NCI-H1092 (cell line): ENCODE results near the gene ADIG.
"Not testable (repeated sequence)": the region's sequence is repeated elsewhere in the genome, so short reads cannot be mapped to it uniquely, and the experiment has no call there.

Source experiments
- DNase-seq: peaks from one replicate; lab custom pipeline; 2025; lab: John Stamatoyannopoulos, UW

ADIG gene

GRCh38 chr20:38573413-38573812 is 7.6 kb upstream of the ADIG start:
- DNase-seq: no peak

GRCh38 chr20:38579219-38579910 is 1.6 kb upstream of the ADIG start:
- no peak for DNase-seq

- no peak for DNase-seq
Observed at GRCh38 chr20:38579921-38580320, 1.1 kb upstream of the ADIG start.

- no peak for DNase-seq
Observed at GRCh38 chr20:38581830-38582358, 897 bp downstream of the ADIG start.

GRCh38 chr20:38583306-38583705 is 2.3 kb downstream of the ADIG start:
- DNase-seq: no peak

GRCh38 chr20:38584099-38584763 is 3.2 kb downstream of the ADIG start:
- DNase-seq: no peak

- DNase-seq: no peak
Observed at GRCh38 chr20:38585404-38586180, 4.6 kb downstream of the ADIG start.

GRCh38 chr20:38586181-38586525 is 5.2 kb downstream of the ADIG start:
- DNase-seq: no peak

- DNase-seq: no peak
Observed at GRCh38 chr20:38588303-38588702, 7.3 kb downstream of the ADIG start.

- DNase-seq: no peak
Observed at GRCh38 chr20:38589351-38589750, 8.4 kb downstream of the ADIG start.

- DNase-seq: no peak
Observed at GRCh38 chr20:38589967-38590675, 9.1 kb downstream of the ADIG start.

GRCh38 chr20:38590676-38591473 is 9.9 kb downstream of the ADIG start:
- DNase-seq: no peak

- DNase-seq: no peak
Observed at GRCh38 chr20:38591474-38592410, 10.7 kb downstream of the ADIG start.

- not testable (repeated sequence) for DNase-seq
Observed at GRCh38 chr20:38592411-38592790, 11.4 kb downstream of the ADIG start.

- DNase-seq: not testable (repeated sequence)
Observed at GRCh38 chr20:38594281-38594680, 13.3 kb downstream of the ADIG start.

GRCh38 chr20:38595886-38596285 is 14.9 kb downstream of the ADIG start:
- DNase-seq: not testable (repeated sequence)

- DNase-seq: no peak
Observed at GRCh38 chr20:38599410-38599882, 18.4 kb downstream of the ADIG start.

- no peak for DNase-seq
Observed at GRCh38 chr20:38600057-38600456, 19.1 kb downstream of the ADIG start.

GRCh38 chr20:38601216-38602184 is 20.5 kb downstream of the ADIG start, which contains the start of gene ARHGAP40:
ARHGAP40 (plus strand) TSS chr20:38601809.
- DNase-seq: no peak
